ENCODE results near the gene ADH1A.
A peak's percentile ranks its signal among the peaks of the same experiment; 100 is the strongest.

ADH1A gene

GRCh38 chr4:99310389-99310788 lies 19.6 kb upstream of the ADH1A start:
- DNase-seq (ENCODE audit: low read depth), result no peak
- TF ChIP-seq CTCF (conservative IDR thresholded peaks at IDR 0.05; ENCODE audit: low read depth, low read length), result no peak
- no peak overlapping the region for H3K4me3 ChIP-seq (ENCODE audit: low read length)

GRCh38 chr4:99305638-99306400 lies 15.0 kb upstream of the ADH1A start:
- H3K4me3 ChIP-seq (ENCODE audit: low read length), result no peak overlapping the region
- TF ChIP-seq CTCF (conservative IDR thresholded peaks at IDR 0.05; ENCODE audit: low read depth, low read length), result no peak
- DNase-seq (ENCODE audit: low read depth), result no peak

- TF ChIP-seq CTCF (conservative IDR thresholded peaks at IDR 0.05; ENCODE audit: low read depth, low read length), result no peak
- no peak overlapping the region for H3K4me3 ChIP-seq (ENCODE audit: low read length)
Measured at GRCh38 chr4:99301376-99302164, 10.8 kb upstream of the ADH1A start.

GRCh38 chr4:99300934-99301333 lies 10.1 kb upstream of the ADH1A start:
- H3K4me3 ChIP-seq (ENCODE audit: low read length), result no peak overlapping the region
- DNase-seq (ENCODE audit: low read depth), result peak; percentile 92
- TF ChIP-seq CTCF (conservative IDR thresholded peaks at IDR 0.05; ENCODE audit: low read depth, low read length), result no peak

More at GRCh38 chr4:99301376-99302164, 10.8 kb upstream of the ADH1A start:
- no peak for DNase-seq (ENCODE audit: low read depth)

GRCh38 chr4:99293357-99293756 lies 2.6 kb upstream of the ADH1A start:
- TF ChIP-seq CTCF (conservative IDR thresholded peaks at IDR 0.05; ENCODE audit: low read depth, low read length), result no peak

GRCh38 chr4:99285387-99285786 lies 5.4 kb downstream of the ADH1A start:
- DNase-seq (ENCODE audit: low read depth), result no peak
- no peak overlapping the region for H3K4me3 ChIP-seq (ENCODE audit: low read length)
- TF ChIP-seq CTCF (conservative IDR thresholded peaks at IDR 0.05; ENCODE audit: low read depth, low read length), result no peak

More at GRCh38 chr4:99293357-99293756, 2.6 kb upstream of the ADH1A start:
- H3K4me3 ChIP-seq (ENCODE audit: low read length), result no peak overlapping the region
- DNase-seq (ENCODE audit: low read depth), result no peak
